Measurements from ENCODE around the gene HOXA7. TPM values are rescaled to one million over a fixed set of nuclear protein-coding genes. Genes with fewer than 3 reads are reported as not detected.

HOXA7 gene
- total and polyA plus RNA-seq, 2 donors (not counting 1 experiment from before 2014, with no cell fraction given) = 0.37 TPM; not detected in 1

DNA sequence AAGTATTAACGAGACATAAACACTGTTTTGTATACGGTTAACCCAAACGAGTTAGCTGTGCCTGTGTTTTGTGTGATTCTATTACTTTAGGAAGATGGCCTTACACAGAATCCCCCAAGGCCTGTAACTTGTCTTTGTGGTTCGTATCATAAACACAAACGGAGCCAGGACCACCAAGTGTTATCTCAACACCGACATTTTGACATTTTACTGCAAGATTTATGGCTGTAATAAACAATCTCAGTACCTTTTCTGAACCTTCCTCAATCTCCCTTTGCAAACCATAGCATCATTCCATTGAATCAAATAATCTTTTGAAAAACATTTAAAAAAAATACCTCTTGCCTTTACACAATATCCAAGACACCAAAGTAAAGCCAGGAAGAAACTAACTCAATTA, 23.5 kb downstream of the HOXA7 start:
- no peak overlapping the region for H3K27ac ChIP-seq (ENCODE audit: low read length in 2 of 2)
- 75% methylated on average over 3 of the region's 6 CpGs for WGBS (ENCODE audit: insufficient coverage)
- H3K27ac Mint-ChIP-seq = no peak overlapping the region
- ATAC-seq (ENCODE audit: low read depth) = no peak
- intact Hi-C loops (cut with micrococcal nuclease) = no loop called here
- no peak overlapping the region for H3K4me3 ChIP-seq (ENCODE audit: control extremely low read depth in 1 of 5, extremely low read depth in 1 of 5, insufficient read depth in 1 of 5, low read depth in 2 of 5, low read length in 4 of 5)
- no peaks in the 10 kb centered on the region for H3K4me1 Mint-ChIP-seq
- TF ChIP-seq, protein P1, sequence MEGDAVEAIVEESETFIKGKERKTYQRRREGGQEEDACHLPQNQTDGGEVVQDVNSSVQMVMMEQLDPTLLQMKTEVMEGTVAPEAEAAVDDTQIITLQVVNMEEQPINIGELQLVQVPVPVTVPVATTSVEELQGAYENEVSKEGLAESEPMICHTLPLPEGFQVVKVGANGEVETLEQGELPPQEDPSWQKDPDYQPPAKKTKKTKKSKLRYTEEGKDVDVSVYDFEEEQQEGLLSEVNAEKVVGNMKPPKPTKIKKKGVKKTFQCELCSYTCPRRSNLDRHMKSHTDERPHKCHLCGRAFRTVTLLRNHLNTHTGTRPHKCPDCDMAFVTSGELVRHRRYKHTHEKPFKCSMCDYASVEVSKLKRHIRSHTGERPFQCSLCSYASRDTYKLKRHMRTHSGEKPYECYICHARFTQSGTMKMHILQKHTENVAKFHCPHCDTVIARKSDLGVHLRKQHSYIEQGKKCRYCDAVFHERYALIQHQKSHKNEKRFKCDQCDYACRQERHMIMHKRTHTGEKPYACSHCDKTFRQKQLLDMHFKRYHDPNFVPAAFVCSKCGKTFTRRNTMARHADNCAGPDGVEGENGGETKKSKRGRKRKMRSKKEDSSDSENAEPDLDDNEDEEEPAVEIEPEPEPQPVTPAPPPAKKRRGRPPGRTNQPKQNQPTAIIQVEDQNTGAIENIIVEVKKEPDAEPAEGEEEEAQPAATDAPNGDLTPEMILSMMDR (IDR thresholded peaks at IDR 0.05) = no peak
- no peak for TF ChIP-seq EZH2 (IDR thresholded peaks at IDR 0.05; ENCODE audit: borderline replicate concordance, insufficient read depth, low read depth, low read length, poor library complexity, severe bottlenecking)
- CTCF ChIA-PET = no interaction called here
- H3K9ac ChIP-seq (ENCODE audit: low read length) = no peak overlapping the region
- peaks cover 0 to 28% (median 16%) of the 10 kb centered on the region in 4 experiments for H3K27me3 ChIP-seq (replicated peaks in 1 of 4; ENCODE audit: control extremely low read depth in 1 of 4, control insufficient read depth in 3 of 4, insufficient read depth in 4 of 4, low read length in 3 of 4)
- no peaks in the 10 kb centered on the region for H3K36me3 ChIP-seq (replicated peaks in 1 of 2; ENCODE audit: control extremely low read depth in 1 of 2, control insufficient read depth in 1 of 2, extremely low read depth in 1 of 2, insufficient read depth in 2 of 2, low read length in 1 of 2)
- H3K27me3 Mint-ChIP-seq = peaks cover 64% of the 10 kb centered on the region
- H3K9me3 ChIP-seq (ENCODE audit: control extremely low read depth in 1 of 3, control insufficient read depth in 2 of 3, insufficient read depth in 1 of 3, low read length in 2 of 3) = peaks cover 0 to 13% (median 0%) of the 10 kb centered on the region in 3 donors
- POLR2A ChIA-PET = no interaction called here
- H3K4me1 ChIP-seq (ENCODE audit: control insufficient read depth in 2 of 2, insufficient read depth in 2 of 2, low read length in 2 of 2) = no peaks in the 10 kb centered on the region
- no peak overlapping the region for H3K4me2 ChIP-seq (replicated peaks; ENCODE audit: low read depth, low read length, poor library complexity, severe bottlenecking)
- no peaks in the 10 kb centered on the region for H3K79me2 ChIP-seq (ENCODE audit: control insufficient read depth, insufficient read depth, low read length)
- H4K20me1 ChIP-seq (ENCODE audit: control insufficient read depth, insufficient read depth, low read length, poor library complexity, severe bottlenecking) = no peaks in the 10 kb centered on the region
- no peak overlapping the region for H3K4me3 Mint-ChIP-seq
- DNase-seq = no peak
- H2AFZ ChIP-seq (ENCODE audit: insufficient read depth, low read depth, low read length, poor library complexity, severe bottlenecking) = no peak overlapping the region
- peaks cover 2% of the 10 kb centered on the region for H3K9me3 Mint-ChIP-seq (ENCODE audit: insufficient read depth)

DNA sequence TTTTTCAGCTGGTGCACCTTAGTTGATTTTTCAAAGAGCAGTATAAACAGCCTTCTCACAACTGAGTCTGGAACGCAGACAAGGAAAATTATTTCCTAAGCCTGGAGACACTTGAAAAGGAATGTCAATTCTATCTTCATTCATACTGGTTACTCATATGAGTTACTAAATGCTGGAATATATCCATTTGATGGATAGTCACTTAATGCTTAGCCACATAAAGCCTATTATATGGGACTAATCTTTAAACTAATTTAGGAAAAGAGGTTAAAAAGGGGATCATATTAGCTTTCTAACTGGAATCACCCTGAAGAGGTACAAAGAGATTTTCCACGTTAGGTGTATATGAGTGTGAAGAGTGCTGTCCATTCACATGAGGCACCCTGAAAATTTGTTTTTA, 24.3 kb downstream of the HOXA7 start:
- peaks cover 0 to 24% (median 15%) of the 10 kb centered on the region in 4 experiments for H3K27me3 ChIP-seq (replicated peaks in 1 of 4; ENCODE audit: control extremely low read depth in 1 of 4, control insufficient read depth in 3 of 4, insufficient read depth in 4 of 4, low read length in 3 of 4)
- H3K4me2 ChIP-seq (replicated peaks; ENCODE audit: low read depth, low read length, poor library complexity, severe bottlenecking) = no peak overlapping the region
- H3K27ac ChIP-seq (ENCODE audit: low read length in 2 of 2) = no peak overlapping the region
- H3K9me3 ChIP-seq (ENCODE audit: control extremely low read depth in 1 of 3, control insufficient read depth in 2 of 3, insufficient read depth in 1 of 3, low read length in 2 of 3) = peaks cover 0 to 13% (median 0%) of the 10 kb centered on the region in 3 donors
- no peak for DNase-seq
- no peak overlapping the region for H2AFZ ChIP-seq (ENCODE audit: insufficient read depth, low read depth, low read length, poor library complexity, severe bottlenecking)
- no peak overlapping the region for H3K4me3 ChIP-seq (ENCODE audit: control extremely low read depth in 1 of 5, extremely low read depth in 1 of 5, insufficient read depth in 1 of 5, low read depth in 2 of 5, low read length in 4 of 5)
- Mint-ChIP-seq H3K4me1 (no peaks in the 10 kb centered on the region), H3K4me3 (no peak overlapping the region), H3K27me3 (peaks cover 64% of the 10 kb centered on the region), H3K9me3 (ENCODE audit: insufficient read depth) (peaks cover 2% of the 10 kb centered on the region), H3K27ac (no peak overlapping the region)
- H3K9ac ChIP-seq (ENCODE audit: low read length) = no peak overlapping the region
- no peaks in the 10 kb centered on the region for H3K79me2 ChIP-seq (ENCODE audit: control insufficient read depth, insufficient read depth, low read length)
- TF ChIP-seq, protein P1 (IDR thresholded peaks at IDR 0.05) = no peak
- TF ChIP-seq EZH2 (IDR thresholded peaks at IDR 0.05; ENCODE audit: borderline replicate concordance, insufficient read depth, low read depth, low read length, poor library complexity, severe bottlenecking) = no peak
- H4K20me1 ChIP-seq (ENCODE audit: control insufficient read depth, insufficient read depth, low read length, poor library complexity, severe bottlenecking) = no peaks in the 10 kb centered on the region
- ChIA-PET POLR2A (no interaction called here), CTCF (interaction anchor here (0.9 to 1.3 kb wide), 3 partner anchors 11 to 19 kb away, joined by 3 to 4 read pairs (median 3); partner anchors contain the start of gene HOXA5)
- no peaks in the 10 kb centered on the region for H3K4me1 ChIP-seq (ENCODE audit: control insufficient read depth in 2 of 2, insufficient read depth in 2 of 2, low read length in 2 of 2)
- no peak for ATAC-seq (ENCODE audit: low read depth)
- no peaks in the 10 kb centered on the region for H3K36me3 ChIP-seq (replicated peaks in 1 of 2; ENCODE audit: control extremely low read depth in 1 of 2, control insufficient read depth in 1 of 2, extremely low read depth in 1 of 2, insufficient read depth in 2 of 2, low read length in 1 of 2)
- intact Hi-C loops (cut with micrococcal nuclease) = no loop called here
- no CpG with 5 or more reads among the region's 2 CpGs for WGBS (ENCODE audit: insufficient coverage)

Data from B cell (primary cell).